GM12874 (cell line): ENCODE results near the gene PIH1D1.

ENCODE experiments used
- TF ChIP-seq, protein P1 (sequence below): IDR thresholded peaks from 2 replicates; pipeline ENCODE4 v1.5.1; 2011; ENCODE audit warnings: low read depth, mild to moderate bottlenecking, control low read depth, low read length, moderate library complexity; ENCODE audit not compliant: insufficient read depth

The PIH1D1 gene

DNA sequence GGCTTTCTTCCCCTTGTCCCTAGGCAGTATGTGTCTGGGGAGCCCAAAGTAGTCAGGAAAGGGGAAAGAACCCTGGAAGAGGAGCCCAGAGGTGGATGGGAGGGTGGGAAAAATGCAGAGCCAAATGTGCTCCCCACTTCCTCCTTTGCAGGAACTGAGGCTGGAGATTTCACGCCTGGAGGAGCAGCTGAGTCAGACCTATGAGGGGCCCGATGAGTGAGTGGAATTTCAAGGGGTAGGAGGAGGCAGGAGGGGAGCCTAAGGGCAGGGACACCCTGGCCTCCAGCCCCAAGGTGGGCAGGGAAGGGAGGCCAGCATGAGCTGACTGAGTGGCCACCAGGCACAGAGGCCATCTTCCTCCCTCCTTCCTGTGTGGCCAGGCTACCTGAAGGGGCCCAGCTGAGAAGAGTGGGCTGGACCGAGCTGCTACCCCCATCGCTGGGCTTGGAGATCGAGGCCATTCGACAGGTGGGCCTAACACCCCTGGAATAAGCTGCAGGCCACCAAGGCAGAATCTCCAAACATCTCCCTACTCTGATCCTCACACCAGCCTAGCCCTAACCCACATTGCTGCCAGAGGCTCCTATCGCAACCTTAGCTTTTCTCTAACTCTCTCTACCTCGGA, 42.7 kb downstream of the PIH1D1 start:
- TF ChIP-seq, protein P1, sequence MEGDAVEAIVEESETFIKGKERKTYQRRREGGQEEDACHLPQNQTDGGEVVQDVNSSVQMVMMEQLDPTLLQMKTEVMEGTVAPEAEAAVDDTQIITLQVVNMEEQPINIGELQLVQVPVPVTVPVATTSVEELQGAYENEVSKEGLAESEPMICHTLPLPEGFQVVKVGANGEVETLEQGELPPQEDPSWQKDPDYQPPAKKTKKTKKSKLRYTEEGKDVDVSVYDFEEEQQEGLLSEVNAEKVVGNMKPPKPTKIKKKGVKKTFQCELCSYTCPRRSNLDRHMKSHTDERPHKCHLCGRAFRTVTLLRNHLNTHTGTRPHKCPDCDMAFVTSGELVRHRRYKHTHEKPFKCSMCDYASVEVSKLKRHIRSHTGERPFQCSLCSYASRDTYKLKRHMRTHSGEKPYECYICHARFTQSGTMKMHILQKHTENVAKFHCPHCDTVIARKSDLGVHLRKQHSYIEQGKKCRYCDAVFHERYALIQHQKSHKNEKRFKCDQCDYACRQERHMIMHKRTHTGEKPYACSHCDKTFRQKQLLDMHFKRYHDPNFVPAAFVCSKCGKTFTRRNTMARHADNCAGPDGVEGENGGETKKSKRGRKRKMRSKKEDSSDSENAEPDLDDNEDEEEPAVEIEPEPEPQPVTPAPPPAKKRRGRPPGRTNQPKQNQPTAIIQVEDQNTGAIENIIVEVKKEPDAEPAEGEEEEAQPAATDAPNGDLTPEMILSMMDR: no peak

GRCh38 chr19:49407482-49408015, 44.1 kb downstream of the PIH1D1 start:
- TF ChIP-seq, protein P1: no peak

GRCh38 chr19:49407079-49407478, 44.5 kb downstream of the PIH1D1 start:
- TF ChIP-seq, protein P1: no peak

- TF ChIP-seq, protein P1: no peak
Measured at GRCh38 chr19:49403404-49404187, 48.0 kb downstream of the PIH1D1 start.

- TF ChIP-seq, protein P1: no peak
Measured at GRCh38 chr19:49400029-49400428, 51.6 kb downstream of the PIH1D1 start.

DNA sequence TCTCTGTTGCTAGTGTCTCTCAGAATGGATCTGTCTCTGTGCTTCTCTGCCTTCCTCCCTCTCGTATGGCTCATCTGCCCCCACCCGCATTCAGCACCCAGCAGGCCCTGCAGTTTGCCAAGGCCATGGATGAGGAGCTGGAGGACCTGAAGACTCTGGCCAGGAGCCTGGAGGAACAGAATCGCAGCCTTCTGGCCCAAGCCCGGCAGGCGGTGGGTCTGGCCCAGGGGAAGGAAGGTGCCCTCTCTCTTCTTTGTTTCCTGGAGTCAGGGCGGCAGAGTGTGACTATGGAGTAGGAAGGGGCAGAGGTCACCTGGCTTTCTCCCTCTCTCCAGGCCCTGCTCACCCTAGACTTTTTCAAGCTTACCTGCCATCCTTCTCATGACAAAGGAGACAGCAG, 52.7 kb downstream of the PIH1D1 start:
- TF ChIP-seq, protein P1: no peak

DNA sequence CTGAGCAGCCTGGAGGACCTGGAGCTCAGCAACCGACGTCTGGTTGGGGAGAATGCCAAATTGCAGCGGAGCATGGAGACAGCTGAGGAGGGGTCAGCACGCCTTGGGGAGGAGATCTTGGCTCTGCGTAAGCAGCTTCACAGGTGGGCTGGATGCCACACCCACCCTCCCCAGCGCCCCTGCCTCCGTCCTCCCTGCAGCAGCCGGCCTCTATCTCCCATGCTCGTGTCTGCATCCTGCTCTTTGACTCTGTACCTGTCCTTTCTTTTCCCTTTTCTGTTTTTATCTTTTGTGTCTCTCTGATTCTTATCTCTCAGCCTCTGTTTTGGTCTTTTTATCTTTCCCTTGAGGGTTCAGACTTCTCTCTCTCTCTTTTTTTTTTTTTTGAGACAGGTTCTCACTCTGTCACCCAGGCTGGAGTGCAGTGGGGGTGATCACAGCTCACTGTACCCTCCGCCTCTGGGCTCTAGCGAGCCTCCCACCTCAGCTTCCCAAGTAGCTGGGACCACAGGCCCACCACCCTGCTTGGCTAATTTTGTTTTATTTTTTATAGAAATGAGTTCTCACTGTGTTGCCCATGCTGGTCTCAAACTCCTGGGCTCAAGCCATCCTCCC, 53.5 kb downstream of the PIH1D1 start:
- TF ChIP-seq, protein P1: no peak
